Subcutaneous abdominal adipose tissue (tissue), 5 donors: ENCODE measurements around the gene EEF1B2.
"Not testable (repeated sequence)": the region's sequence is repeated elsewhere in the genome, so short reads cannot be mapped to it uniquely, and the experiment has no call there.

Experiments used
- H3K27ac ChIP-seq: one replicate; pipeline ENCODE4 v1.7.0; 2013; ENCODE audit warnings: low read depth, mild to moderate bottlenecking, inconsistent platforms, low read length, moderate library complexity
- H3K27me3 ChIP-seq, 5 donors: one replicate each; pipeline ENCODE4 v1.7.0; 2013; ENCODE audit warnings: low read length in 5 of 5, inconsistent platforms in 1 of 5; ENCODE audit not compliant: control insufficient read depth in 5 of 5, insufficient read depth in 4 of 5
- H3K36me3 ChIP-seq, 5 donors: one replicate each; pipeline ENCODE4 v1.7.0; 2013; ENCODE audit warnings: low read length in 5 of 5; ENCODE audit not compliant: control insufficient read depth in 5 of 5, insufficient read depth in 5 of 5
- H3K4me1 ChIP-seq, 5 donors: one replicate each; pipeline ENCODE4 v1.7.0; 2013; ENCODE audit warnings: low read length in 5 of 5, mild to moderate bottlenecking in 3 of 5, moderate library complexity in 1 of 5; ENCODE audit not compliant: control insufficient read depth in 5 of 5, insufficient read depth in 5 of 5
- H3K4me3 ChIP-seq, 5 donors: one replicate each; pipeline ENCODE4 v1.7.0; 2013; ENCODE audit warnings: low read length in 5 of 5, low read depth in 1 of 5
- H3K9ac ChIP-seq, 5 donors: one replicate each; pipeline ENCODE4 v1.7.0; 2013; ENCODE audit warnings: low read length in 5 of 5, mild to moderate bottlenecking in 4 of 5, moderate library complexity in 3 of 5
- H3K9me3 ChIP-seq, 5 donors: one replicate each; pipeline ENCODE4 v1.7.0; 2013; ENCODE audit warnings: low read length in 5 of 5; ENCODE audit not compliant: control insufficient read depth in 5 of 5
- donor health status: healthy.
- donor health status: healthy.
- donor health status: healthy.
- donor health status: healthy.
- donor health status: healthy.

Gene EEF1B2

GRCh38 chr2:206162401-206162800 lies 2.7 kb downstream of the EEF1B2 start:
- H3K4me1 ChIP-seq, result peaks cover 1 to 26% (median 25%) of the 10 kb centered on the region in 5 donors

GRCh38 chr2:206163251-206163880 lies 3.7 kb downstream of the EEF1B2 start:
- Histone ChIP-seq H3K27me3 (no peaks in the 10 kb centered on the region), H3K9me3 (no peaks in the 10 kb centered on the region), H3K9ac (no peak overlapping the region), H3K27ac (no peak overlapping the region), H3K4me3 (no peak overlapping the region), H3K4me1 (peaks cover 0 to 17% (median 16%) of the 10 kb centered on the region in 5 donors), H3K36me3 (peaks cover 15 to 34% (median 27%) of the 10 kb centered on the region in 5 donors)

More at GRCh38 chr2:206162401-206162800, 2.7 kb downstream of the EEF1B2 start:
- peaks cover 15 to 31% (median 25%) of the 10 kb centered on the region in 5 donors for H3K36me3 ChIP-seq
- not testable (repeated sequence) for H3K9me3 ChIP-seq, H3K4me3 ChIP-seq, H3K27ac ChIP-seq, H3K9ac ChIP-seq, H3K27me3 ChIP-seq

- H3K27ac ChIP-seq, result no peak overlapping the region
- no peaks in the 10 kb centered on the region for H3K27me3 ChIP-seq
- no peak overlapping the region for H3K4me3 ChIP-seq
- H3K9me3 ChIP-seq, result no peaks in the 10 kb centered on the region
- no peak overlapping the region for H3K9ac ChIP-seq
- H3K36me3 ChIP-seq, result peaks cover 15 to 34% (median 27%) of the 10 kb centered on the region in 5 donors
- H3K4me1 ChIP-seq, result peaks cover 0 to 13% (median 11%) of the 10 kb centered on the region in 5 donors
Observed at GRCh38 chr2:206164261-206164862, 4.7 kb downstream of the EEF1B2 start.

- not testable (repeated sequence) for H3K27me3 ChIP-seq, H3K9ac ChIP-seq, H3K9me3 ChIP-seq, H3K4me1 ChIP-seq, H3K27ac ChIP-seq, H3K4me3 ChIP-seq
- H3K36me3 ChIP-seq, result peaks cover 3 to 12% (median 6%) of the 10 kb centered on the region in 5 donors
Observed at GRCh38 chr2:206168230-206168629, 8.5 kb downstream of the EEF1B2 start.

DNA sequence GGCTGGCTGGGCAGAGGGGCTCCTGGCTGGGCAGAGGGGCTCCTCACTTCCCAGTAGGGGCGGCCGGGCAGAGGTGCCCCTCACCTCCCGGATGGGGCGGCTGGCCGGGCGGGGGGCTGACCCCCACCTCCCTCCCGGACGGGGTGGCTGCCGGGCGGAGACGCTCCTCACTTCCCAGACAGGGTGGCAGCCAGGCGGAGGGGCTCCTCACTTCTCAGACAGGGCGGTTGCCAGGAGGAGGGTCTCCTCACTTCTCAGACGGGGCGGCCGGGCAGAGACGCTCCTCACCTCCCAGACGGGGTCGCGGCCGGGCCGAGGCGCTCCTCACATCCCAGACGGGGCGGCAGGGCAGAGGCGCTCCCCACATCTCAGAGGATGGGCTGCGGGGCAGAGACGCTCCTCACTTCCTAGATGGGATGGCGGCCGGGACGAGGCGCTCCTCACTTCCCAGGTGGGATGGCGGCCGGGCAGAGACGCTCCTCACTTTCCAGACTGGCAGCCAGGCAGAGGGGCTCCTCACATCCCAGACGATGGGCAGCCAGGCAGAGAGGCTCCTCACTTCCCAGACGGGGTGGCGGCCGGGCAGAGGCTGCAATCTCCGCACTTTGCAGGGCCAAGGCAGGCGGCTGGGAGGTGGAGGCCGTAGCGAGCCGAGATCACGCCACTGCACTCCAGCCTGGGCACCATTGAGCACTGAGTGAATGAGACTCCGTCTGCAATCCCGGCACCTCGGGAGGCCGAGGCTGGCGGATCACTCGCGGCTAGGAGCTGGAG lies 12.1 kb downstream of the EEF1B2 start:
- H3K4me3 ChIP-seq, H3K27ac ChIP-seq, H3K9me3 ChIP-seq, H3K9ac ChIP-seq, H3K27me3 ChIP-seq, H3K36me3 ChIP-seq, H3K4me1 ChIP-seq: not testable (repeated sequence)

- Histone ChIP-seq H3K36me3 (no peaks in the 10 kb centered on the region), H3K4me1 (no peaks in the 10 kb centered on the region), H3K27ac (no peak overlapping the region), H3K27me3 (no peaks in the 10 kb centered on the region), H3K9ac (no peak overlapping the region), H3K4me3 (no peak overlapping the region), H3K9me3 (no peaks in the 10 kb centered on the region)
Observed at GRCh38 chr2:206173147-206173546, 13.5 kb downstream of the EEF1B2 start.

- Histone ChIP-seq H3K36me3 (no peaks in the 10 kb centered on the region), H3K27me3 (no peaks in the 10 kb centered on the region), H3K4me3 (no peak overlapping the region), H3K9ac (no peak overlapping the region), H3K27ac (no peak overlapping the region), H3K4me1 (no peaks in the 10 kb centered on the region), H3K9me3 (no peaks in the 10 kb centered on the region)
Observed at GRCh38 chr2:206176121-206176520, 16.4 kb downstream of the EEF1B2 start.

GRCh38 chr2:206176901-206177300 lies 17.2 kb downstream of the EEF1B2 start:
- Histone ChIP-seq H3K27me3 (no peaks in the 10 kb centered on the region), H3K27ac (no peak overlapping the region), H3K36me3 (no peaks in the 10 kb centered on the region), H3K4me1 (no peaks in the 10 kb centered on the region), H3K9me3 (no peaks in the 10 kb centered on the region), H3K9ac (no peak overlapping the region), H3K4me3 (no peak overlapping the region)

DNA sequence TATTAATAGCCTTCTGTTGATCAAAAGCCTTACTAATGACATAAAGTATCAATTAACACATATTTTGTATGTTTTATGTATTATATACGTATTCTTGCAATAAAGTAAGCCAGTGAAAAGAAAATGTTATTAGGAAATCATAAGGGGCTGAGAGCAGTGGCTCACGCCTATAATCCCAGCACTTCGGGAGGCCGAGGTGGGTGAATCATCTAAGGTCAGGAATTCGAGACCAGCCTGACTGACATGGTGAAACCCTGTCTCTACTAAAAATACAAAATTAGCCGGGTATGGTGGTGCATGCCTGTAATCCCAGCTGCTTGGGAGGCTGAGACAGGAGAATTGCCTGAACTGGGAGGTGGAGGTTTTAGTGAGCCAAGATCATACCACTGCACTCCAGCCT lies 21.8 kb downstream of the EEF1B2 start:
- H3K9ac ChIP-seq, H3K4me3 ChIP-seq, H3K4me1 ChIP-seq, H3K27me3 ChIP-seq, H3K9me3 ChIP-seq, H3K27ac ChIP-seq, H3K36me3 ChIP-seq: not testable (repeated sequence)

GRCh38 chr2:206189691-206190090 lies 30.0 kb downstream of the EEF1B2 start:
- Histone ChIP-seq H3K9ac (no peak overlapping the region), H3K4me3 (no peak overlapping the region), H3K27ac (no peak overlapping the region), H3K36me3 (no peaks in the 10 kb centered on the region), H3K4me1 (no peaks in the 10 kb centered on the region), H3K27me3 (no peaks in the 10 kb centered on the region), H3K9me3 (no peaks in the 10 kb centered on the region)
